LNCAP (cell line): Measurements from ENCODE around the gene P2RY10.

Experiments
- TF ChIP-seq, protein P1 (sequence below): fragments of 450-650 bp; IDR thresholded peaks from 2 replicates; pipeline ENCODE4 v1.5.1; 2017; ENCODE audit warnings: mild to moderate bottlenecking

Gene P2RY10, protein sequence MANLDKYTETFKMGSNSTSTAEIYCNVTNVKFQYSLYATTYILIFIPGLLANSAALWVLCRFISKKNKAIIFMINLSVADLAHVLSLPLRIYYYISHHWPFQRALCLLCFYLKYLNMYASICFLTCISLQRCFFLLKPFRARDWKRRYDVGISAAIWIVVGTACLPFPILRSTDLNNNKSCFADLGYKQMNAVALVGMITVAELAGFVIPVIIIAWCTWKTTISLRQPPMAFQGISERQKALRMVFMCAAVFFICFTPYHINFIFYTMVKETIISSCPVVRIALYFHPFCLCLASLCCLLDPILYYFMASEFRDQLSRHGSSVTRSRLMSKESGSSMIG

DNA sequence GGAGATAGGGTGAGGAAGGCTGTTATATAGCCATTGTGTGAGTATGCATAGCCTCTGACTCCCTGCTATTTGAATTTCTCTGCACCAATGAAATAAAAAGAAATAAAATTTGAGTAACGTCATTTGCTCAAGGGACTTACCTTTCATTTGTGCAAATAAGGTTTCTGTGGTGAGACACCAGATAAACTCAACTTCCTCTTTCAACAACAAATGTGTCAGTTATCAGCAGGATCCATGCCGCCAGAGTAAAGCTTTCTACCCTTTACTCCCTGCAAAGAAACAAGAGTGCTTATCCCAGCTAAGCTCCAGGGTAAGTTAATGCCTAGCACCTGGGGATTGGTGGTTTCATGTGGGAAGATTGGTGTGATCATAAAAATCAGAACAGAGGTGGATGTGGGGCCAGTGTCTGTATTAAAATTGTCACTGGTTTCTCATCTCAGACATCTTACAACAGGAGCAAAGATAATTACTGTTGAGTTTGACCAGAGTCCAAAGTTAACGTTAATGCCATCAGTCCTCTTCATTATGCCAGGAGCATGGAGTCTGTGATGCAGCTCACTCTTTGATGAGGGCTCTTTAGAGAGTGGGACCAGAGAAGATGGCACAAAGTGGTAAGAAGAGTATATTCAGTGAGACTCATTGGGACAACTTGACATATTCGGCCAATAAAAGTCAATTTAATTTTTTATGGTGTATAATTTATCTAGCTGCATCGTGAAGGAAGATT, at the start of gene P2RY10:
Gene P2RY10, plus strand, starts transcription at position 206 of the 727 bp plus-strand sequence. CDS start 15,130 bp downstream, outside the sequence.
- TF ChIP-seq, protein P1, sequence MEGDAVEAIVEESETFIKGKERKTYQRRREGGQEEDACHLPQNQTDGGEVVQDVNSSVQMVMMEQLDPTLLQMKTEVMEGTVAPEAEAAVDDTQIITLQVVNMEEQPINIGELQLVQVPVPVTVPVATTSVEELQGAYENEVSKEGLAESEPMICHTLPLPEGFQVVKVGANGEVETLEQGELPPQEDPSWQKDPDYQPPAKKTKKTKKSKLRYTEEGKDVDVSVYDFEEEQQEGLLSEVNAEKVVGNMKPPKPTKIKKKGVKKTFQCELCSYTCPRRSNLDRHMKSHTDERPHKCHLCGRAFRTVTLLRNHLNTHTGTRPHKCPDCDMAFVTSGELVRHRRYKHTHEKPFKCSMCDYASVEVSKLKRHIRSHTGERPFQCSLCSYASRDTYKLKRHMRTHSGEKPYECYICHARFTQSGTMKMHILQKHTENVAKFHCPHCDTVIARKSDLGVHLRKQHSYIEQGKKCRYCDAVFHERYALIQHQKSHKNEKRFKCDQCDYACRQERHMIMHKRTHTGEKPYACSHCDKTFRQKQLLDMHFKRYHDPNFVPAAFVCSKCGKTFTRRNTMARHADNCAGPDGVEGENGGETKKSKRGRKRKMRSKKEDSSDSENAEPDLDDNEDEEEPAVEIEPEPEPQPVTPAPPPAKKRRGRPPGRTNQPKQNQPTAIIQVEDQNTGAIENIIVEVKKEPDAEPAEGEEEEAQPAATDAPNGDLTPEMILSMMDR, result no peak

DNA sequence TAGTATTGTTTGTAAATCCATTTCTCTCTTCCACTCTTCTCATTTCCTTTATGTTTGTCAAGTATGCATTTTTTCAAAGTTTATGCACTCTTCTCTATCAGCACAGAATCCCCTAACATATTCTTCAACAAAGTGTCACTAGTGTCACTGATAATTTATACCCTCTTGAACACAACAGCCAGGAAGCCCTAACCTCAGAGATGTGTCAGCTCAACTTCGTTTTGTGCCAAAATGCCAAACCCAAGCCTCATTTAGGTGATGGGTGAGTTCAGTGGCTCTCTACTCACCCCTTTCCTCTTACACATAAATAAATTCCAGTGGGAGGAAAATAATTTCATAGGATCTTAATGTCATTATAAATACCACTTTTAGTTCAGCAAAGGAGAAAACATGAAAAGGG, 22.4 kb upstream of the P2RY10 start:
- TF ChIP-seq, protein P1, result no peak

DNA sequence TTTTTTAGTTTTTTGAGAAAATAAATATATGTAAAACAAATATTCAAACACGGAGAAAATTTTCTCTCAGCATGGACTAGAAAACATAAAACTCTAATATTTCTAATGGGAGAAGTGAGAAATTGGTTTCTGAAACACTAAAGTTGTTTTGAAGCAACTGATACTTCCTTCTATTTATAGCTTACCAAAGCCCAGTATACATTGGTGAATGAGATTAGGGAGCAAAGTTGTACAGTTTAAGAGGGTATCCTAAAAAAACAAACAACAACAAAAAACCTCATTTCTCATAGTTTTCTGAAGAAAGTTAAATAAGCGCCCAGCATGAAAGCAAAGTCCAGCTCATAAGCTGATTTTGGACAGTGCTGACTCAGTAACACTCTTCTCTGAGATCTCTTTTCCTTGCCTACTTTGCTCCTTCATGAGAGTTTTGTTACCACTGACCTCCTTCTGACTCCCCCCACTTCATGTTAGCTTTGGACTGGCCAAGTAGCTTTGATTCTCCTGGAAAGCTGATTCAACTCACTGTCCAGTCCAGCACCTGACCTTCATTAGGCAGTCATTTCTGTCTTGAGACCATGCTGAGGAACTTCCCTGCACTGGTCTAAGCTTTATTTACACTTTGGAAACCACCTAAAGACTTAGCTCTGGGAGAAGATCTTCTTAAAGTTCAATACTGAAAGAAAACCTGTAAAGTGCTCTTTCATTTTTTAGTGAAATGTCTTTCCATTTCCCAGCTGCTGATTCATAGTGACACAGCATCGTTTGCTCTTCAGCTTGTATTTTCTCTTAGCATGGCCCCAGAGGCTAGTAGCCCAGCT, 21.8 kb upstream of the P2RY10 start:
- TF ChIP-seq, protein P1, result no peak

DNA sequence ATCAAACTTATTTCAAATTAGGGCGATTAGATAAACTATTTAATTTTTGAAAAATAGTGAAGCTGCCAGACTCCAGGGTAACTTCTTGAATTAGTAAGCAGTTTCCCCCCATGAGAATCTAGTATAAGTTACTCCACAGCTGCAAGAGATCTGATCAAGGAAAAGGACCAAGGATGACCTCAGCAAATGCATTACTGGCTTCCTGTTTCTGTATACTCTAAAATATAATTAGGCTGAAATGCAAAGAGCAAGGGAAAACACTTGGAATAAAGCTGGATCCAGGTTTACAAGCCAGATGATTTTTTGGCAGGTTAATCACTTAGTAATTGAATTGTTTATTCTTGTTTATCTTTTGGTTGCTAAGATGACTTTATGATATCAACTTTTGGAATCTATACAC, 13.4 kb upstream of the P2RY10 start:
- TF ChIP-seq, protein P1, result no peak

DNA sequence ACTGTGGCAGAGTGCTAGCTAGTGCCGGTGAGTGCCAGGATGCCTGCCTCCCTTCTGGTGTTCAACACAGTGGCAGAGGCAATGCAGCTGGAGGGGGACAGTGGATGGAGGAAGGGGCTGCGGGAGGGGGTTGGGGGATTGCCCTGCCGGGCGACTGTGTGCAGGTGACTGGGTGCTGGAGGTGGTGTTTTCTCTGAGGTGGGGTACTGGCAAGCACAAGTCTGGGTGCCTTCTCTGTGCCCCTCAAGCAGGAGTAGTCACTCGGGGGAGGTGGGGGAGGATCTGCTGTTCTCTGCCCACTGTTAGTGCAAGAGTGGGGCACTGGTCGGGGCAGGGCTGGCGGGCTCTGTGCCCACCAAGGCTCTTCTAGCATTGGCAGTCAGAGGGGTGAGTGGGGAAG, 10.3 kb upstream of the P2RY10 start:
- TF ChIP-seq, protein P1, result no peak

DNA sequence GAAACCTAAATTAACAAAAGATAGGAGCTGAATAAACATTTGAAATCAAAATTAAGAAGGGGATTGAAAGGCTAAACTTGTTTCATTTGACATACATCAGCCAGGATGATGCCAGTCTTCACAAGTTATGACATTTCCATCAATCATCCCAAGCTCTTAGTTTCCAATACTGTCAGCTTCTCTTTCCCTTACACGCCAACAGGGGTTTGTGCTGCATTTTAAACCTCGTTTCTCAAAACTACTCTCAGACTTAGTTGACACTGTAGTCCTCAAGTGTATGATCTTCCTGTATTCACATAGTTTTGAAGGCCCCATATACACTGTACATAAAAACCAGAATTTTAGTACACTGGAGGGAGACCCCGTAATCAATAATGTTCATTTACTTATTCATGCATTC, 840 bp upstream of the P2RY10 start:
- TF ChIP-seq, protein P1, result no peak

DNA sequence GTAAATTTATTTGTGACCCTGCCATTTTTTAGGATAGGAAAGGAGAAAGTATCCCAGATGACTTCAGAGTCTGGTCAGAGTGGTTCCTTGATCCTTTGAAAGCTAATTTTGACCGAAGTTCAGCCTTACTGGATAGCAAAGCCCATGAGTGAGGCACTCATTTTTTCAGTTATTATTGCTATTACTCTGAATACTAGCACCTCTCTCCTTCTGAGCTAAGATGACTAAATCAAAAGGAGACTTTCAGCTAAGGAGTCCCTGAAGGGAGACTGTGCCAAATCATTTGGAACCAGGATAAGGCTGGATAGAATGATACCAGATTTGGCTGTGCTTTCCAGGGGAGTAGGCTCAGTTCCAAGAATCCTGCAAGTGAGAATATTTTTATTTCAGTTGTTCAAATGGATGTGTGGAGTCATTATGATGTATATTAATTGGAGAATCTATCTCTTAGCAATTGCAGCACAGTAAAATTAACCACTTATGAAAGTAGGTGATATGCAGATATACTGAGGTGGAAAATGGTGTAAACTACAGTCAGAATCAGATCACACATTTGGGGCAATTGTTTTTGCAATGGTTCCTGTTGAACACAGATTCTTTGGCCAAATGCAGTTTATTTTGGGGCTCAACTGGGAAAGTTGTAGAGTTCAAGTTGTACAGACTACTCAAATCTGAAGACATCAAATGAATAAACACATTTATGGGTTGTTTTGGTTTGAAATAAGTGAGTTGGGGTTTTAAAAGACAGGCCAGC, 1.2 kb downstream of the P2RY10 start:
- TF ChIP-seq, protein P1, result no peak
